ENCODE measurements around the gene CSNK1D. TPM values are rescaled to one million over a fixed set of nuclear protein-coding genes. Genes with fewer than 3 reads are reported as not detected.
A peak's percentile ranks its signal among the peaks of the same experiment; 100 is the strongest.

Gene CSNK1D
- total RNA-seq, 1 experiment from 2014 or later: 137 TPM

- no peak overlapping the region for H3K23ac ChIP-seq (ENCODE audit: insufficient read length, low read depth, low read length)
- no peak overlapping the region for H4K91ac ChIP-seq (ENCODE audit: insufficient read length, low read depth, low read length)
- H2BK15ac ChIP-seq (ENCODE audit: low read depth, low read length): no peak overlapping the region
- Mint-ChIP-seq H3K4me1 (peaks cover 0 to 4% of the 10 kb centered on the region in 2 experiments; a peak in 3 of 4 replicates), H3K4me3 (no peak overlapping the region), H3K27ac (peak overlapping the region in 1 of 3 experiments; percentile 84; a peak in 1 of 7 replicates), H3K9me3 (no peaks in the 10 kb centered on the region), H3K27me3 (ENCODE audit: low read depth) (no peaks in the 10 kb centered on the region), H3K36me3 (ENCODE audit: insufficient read depth in 1 of 3, low read depth in 3 of 3) (peaks cover 35 to 86% (median 83%) of the 10 kb centered on the region in 3 experiments; a peak in 6 of 7 replicates)
- H3T11ph ChIP-seq (ENCODE audit: low read length): no peak overlapping the region
- no CpG with 5 or more reads among the region's 5 CpGs for WGBS (ENCODE audit: extremely low coverage, insufficient read length, low lambda C conversion rate)
- no peak overlapping the region for H2BK12ac ChIP-seq (ENCODE audit: insufficient read length, low read depth, low read length)
- no peak overlapping the region for H2AFZ ChIP-seq (ENCODE audit: low read length)
- H4K8ac ChIP-seq (replicated peaks; ENCODE audit: insufficient read length, low read depth, low read length): no peak overlapping the region
- no peak overlapping the region for H3K4me2 ChIP-seq (ENCODE audit: insufficient read depth, insufficient read length, low read length)
- no peaks in the 10 kb centered on the region for H3K9me3 ChIP-seq (ENCODE audit: control insufficient read depth, low read depth, low read length)
- H3K9ac ChIP-seq (ENCODE audit: extremely low read depth, insufficient read length, low read length): no peak overlapping the region
- H2BK5ac ChIP-seq (ENCODE audit: insufficient read length, low read length): no peak overlapping the region
- no peaks in the 10 kb centered on the region for H3K4me1 ChIP-seq (ENCODE audit: insufficient read depth, low read length)
- no peak overlapping the region for H2BK20ac ChIP-seq (ENCODE audit: low read depth, low read length, poor library complexity, severe bottlenecking)
- no peak for TF ChIP-seq CTCF (conservative IDR thresholded peaks at IDR 0.05)
- no peak overlapping the region for H3K14ac ChIP-seq (ENCODE audit: insufficient read depth, low read length)
- peaks cover 4% of the 10 kb centered on the region for H3K79me1 ChIP-seq (ENCODE audit: insufficient read depth, low read depth, low read length, poor library complexity, severe bottlenecking)
- no peak for DNase-seq
- H3K27ac ChIP-seq (ENCODE audit: insufficient read length, low read depth, low read length): no peak overlapping the region
- H3K4ac ChIP-seq (ENCODE audit: low read depth, low read length): no peak overlapping the region
- peaks cover 2% of the 10 kb centered on the region; the same call in 1 of the 2 replicates for H3K79me2 ChIP-seq (ENCODE audit: insufficient read depth, low read length)
- no peak overlapping the region for H4K5ac ChIP-seq (ENCODE audit: insufficient read length, low read depth, low read length)
- H3K27me3 ChIP-seq (ENCODE audit: insufficient read depth, low read length): no peaks in the 10 kb centered on the region
- H4K20me1 ChIP-seq (ENCODE audit: control insufficient read depth, insufficient read depth, insufficient read length): no peaks in the 10 kb centered on the region
- no peak overlapping the region for H3K18ac ChIP-seq (ENCODE audit: insufficient read length, low read depth, low read length)
- no peaks in the 10 kb centered on the region for H3K23me2 ChIP-seq (ENCODE audit: insufficient read length, low read depth, low read length, poor library complexity, severe bottlenecking)
- no peak overlapping the region for H2AK5ac ChIP-seq (ENCODE audit: insufficient read length, low read length)
- H3K56ac ChIP-seq (ENCODE audit: insufficient read length, low read depth, low read length): no peak overlapping the region
- H2BK120ac ChIP-seq (ENCODE audit: low read depth, low read length, poor library complexity, severe bottlenecking): no peak overlapping the region
These were observed 27.5 kb downstream of the CSNK1D start for GRCh38 chr17:82246040-82246364.

Measured in H9 (cell line).